D721Med (cell line): Measurements from ENCODE around the gene SORCS2.

ENCODE experiments used
- DNase-seq: peaks from one replicate; pipeline ENCODE4 v3.0.0; 2011; ENCODE audit warnings: low spot score; ENCODE audit not compliant: insufficient read length
- FAIRE-seq: peaks from 2 replicates; lab custom pipeline; 2011; peaks lifted over from hg19 to GRCh38; lab: Jason Lieb, UNC
- CTCF ChIP-seq: IDR thresholded peaks from 2 replicates; pipeline ENCODE4 v1.5.1; 2012; ENCODE audit warnings: mild to moderate bottlenecking, control low read depth; ENCODE audit not compliant: insufficient read depth; ENCODE audit errors: missing control alignments

SORCS2 gene

GRCh38 chr4:7741946-7742806 is 549.8 kb downstream of the SORCS2 start:
- no peak for TF ChIP-seq CTCF
- FAIRE-seq (no peak), DNase-seq (no peak)

GRCh38 chr4:7742807-7743280 is 550.5 kb downstream of the SORCS2 start:
- DNase-seq (no peak), FAIRE-seq (no peak)
- no peak for TF ChIP-seq CTCF

GRCh38 chr4:7744142-7744804 is 551.9 kb downstream of the SORCS2 start:
- TF ChIP-seq CTCF = no peak
- no peak for FAIRE-seq
- no peak for DNase-seq

- no peak for FAIRE-seq
- TF ChIP-seq CTCF = no peak
Observed at GRCh38 chr4:7745301-7745885, 553.1 kb downstream of the SORCS2 start.

GRCh38 chr4:7746351-7747061 is 554.2 kb downstream of the SORCS2 start:
- FAIRE-seq (no peak), DNase-seq (no peak)
- TF ChIP-seq CTCF = no peak

More at GRCh38 chr4:7745301-7745885, 553.1 kb downstream of the SORCS2 start:
- no peak for DNase-seq

- TF ChIP-seq CTCF = no peak
- DNase-seq = no peak
- FAIRE-seq = no peak
Observed at GRCh38 chr4:7747062-7747385, 554.7 kb downstream of the SORCS2 start.
